Amygdala (tissue), 56 donors: ENCODE measurements around the gene GDPGP1.

Experiments
- DNase-seq, 56 donors: peaks; one replicate each; lab custom pipeline; 2025; lab: John Stamatoyannopoulos, UW

GDPGP1 gene

GRCh38 chr15:90223441-90224165 lies 10.4 kb upstream of the GDPGP1 start:
- no peak for DNase-seq

- DNase-seq, result no peak
These were observed 9.0 kb upstream of the GDPGP1 start for GRCh38 chr15:90225047-90225446.

- DNase-seq, result no peak
These were observed 8.3 kb upstream of the GDPGP1 start for GRCh38 chr15:90225504-90226234.

GRCh38 chr15:90227336-90227735 lies 6.7 kb upstream of the GDPGP1 start:
- DNase-seq, result no peak

GRCh38 chr15:90227816-90228772 lies 5.9 kb upstream of the GDPGP1 start:
- DNase-seq, result no peak

GRCh38 chr15:90228960-90229359 lies 5.0 kb upstream of the GDPGP1 start:
- DNase-seq, result no peak

GRCh38 chr15:90230071-90230494 lies 3.9 kb upstream of the GDPGP1 start:
- DNase-seq, result peak in 29 of 56 donors; percentile 10 to 71 (median 41)

- no peak for DNase-seq
These were observed 3.4 kb upstream of the GDPGP1 start for GRCh38 chr15:90230610-90231009.

GRCh38 chr15:90231028-90232017 lies 2.7 kb upstream of the GDPGP1 start:
- peak in 3 of 56 donors; percentile 13 to 34 (median 33) for DNase-seq

GRCh38 chr15:90232196-90232595 lies 1.8 kb upstream of the GDPGP1 start:
- no peak for DNase-seq

- DNase-seq, result peak in 1 of 56 donors; percentile 28
These were observed 1.0 kb upstream of the GDPGP1 start for GRCh38 chr15:90232941-90233386.

GRCh38 chr15:90233387-90234095 lies 468 bp upstream of the GDPGP1 start, which contains the start of gene CIB1:
Gene CIB1 (minus strand): TSS chr15:90233941. CDS start chr15:90233885, 56 bp downstream.
- peak in 52 of 56 donors; percentile 67 to 98 (median 94) for DNase-seq

- DNase-seq, result no peak
These were observed 5.4 kb downstream of the GDPGP1 start for GRCh38 chr15:90239371-90239770.

- no peak for DNase-seq
These were observed 6.8 kb downstream of the GDPGP1 start for GRCh38 chr15:90240856-90241255.

GRCh38 chr15:90241343-90242192 lies 7.6 kb downstream of the GDPGP1 start:
- no peak for DNase-seq

- DNase-seq, result no peak
These were observed 10.1 kb downstream of the GDPGP1 start for GRCh38 chr15:90243943-90244639.

GRCh38 chr15:90248789-90249202 lies 14.8 kb downstream of the GDPGP1 start:
- DNase-seq, result peak in 5 of 56 donors; percentile 14 to 44 (median 19)
